ENCODE measurements around the gene PTCH2.
"Not testable (repeated sequence)": the region's sequence is repeated elsewhere in the genome, so short reads cannot be mapped to it uniquely, and the experiment has no call there.

Gene PTCH2

DNA sequence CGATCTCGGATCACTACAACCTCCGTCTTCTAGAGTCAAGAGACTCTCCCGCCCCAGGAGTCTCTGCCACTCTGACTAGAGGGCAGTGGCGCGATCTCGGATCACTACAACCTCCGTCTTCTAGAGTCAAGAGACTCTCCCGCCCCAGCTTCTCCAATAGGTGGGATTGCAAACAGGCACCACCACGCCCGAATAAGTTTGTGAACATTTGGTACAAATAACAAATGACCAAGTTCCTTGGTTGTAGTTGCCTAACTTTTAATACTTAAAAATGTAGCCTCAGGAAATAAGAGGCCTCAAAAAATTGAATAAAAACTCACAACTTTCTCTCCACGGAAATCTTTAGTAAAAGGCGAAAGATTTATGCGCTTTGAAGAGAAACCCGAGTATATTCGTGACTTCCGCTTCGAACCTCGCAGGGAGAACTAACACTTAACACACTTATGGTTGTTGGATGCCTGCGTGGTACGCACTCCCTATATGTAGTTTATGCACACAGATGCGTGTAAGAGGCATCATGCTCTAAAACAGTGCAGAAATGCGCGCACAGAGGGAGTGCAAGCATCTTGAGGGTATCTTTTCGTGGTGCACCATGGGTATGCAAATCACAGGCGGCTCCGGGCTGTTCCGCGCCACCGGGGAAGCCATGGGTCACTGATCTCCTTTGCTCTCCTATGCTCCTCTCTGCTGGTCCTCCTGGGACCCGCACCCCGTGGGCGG is 23.3 kb downstream of the PTCH2 start:
- peak; percentile 89 for DNase-seq (ENCODE audit: low spot score)

DNA sequence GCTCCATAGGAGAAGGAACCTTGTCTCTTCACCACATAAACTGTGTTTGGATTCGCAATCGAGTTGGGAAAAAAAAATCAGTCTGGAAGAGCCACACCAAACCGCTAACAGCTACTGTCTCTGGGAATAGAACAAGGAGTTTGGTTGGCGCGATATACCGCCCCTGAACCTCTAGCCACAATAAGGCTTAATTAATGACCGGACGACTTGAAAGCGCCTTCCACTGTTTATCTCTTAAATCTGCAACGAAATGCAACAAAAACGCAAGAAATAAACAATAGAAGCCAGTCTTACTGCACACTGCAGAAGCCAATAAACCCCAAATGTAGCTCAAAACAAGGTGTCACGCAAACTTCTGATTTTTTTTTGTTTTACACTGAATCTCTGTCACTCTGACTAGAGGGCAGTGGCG is 23.9 kb downstream of the PTCH2 start:
- no peak for DNase-seq (ENCODE audit: low spot score)

DNA sequence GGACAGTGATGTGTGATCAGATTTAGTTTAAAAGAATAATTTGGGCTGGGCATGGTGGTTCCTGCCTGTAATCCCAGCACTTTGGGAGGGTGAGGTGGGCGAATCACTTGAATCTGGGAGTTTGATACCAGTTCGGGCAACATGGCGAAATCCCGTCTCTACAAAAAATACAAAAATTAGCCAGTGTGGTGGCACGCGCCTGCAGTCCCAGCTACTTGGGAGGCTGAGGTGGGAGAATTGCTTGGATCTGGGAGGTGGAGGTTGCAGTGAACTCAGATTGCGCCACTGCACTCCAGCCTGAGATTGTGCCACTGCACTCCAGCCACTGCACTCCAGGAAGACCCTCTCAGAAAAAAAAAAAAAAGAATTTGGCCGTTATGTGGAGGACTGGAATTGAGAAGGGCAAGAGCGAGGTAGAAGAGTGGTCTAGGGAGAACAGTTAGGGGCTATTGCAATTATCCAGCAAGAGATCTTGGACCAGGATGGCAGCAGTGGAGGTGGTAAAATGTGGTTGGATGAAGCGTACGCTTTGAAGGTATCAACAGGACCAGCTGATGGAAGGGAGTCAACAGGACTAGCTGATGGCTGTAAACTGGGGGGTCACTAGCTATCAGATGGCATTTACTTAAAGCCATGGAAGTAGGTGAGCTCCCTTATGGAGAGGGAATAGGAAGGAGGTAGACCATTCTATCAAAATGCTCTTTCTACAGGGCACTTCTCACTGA is 25.1 kb downstream of the PTCH2 start:
- no peak for DNase-seq (ENCODE audit: low spot score)

DNA sequence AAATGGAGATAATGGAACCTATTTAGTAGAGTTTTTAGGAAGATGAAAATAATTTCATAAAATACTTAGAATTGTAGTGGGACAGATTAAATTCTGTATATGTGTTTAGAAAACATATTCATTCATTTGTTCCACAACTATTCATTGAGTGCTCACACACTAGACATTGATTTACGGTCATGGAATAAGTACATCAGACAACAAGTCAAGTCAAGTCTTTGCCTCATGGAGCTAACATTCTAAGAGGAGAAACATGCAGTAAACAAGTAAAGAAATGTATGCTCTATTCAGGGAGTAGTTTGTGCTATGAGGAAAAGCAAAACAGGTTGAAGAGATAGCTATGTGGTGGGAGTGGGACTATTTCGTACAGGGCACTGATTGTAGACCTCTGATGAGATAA is 25.7 kb downstream of the PTCH2 start:
- DNase-seq (ENCODE audit: low spot score): no peak

DNA sequence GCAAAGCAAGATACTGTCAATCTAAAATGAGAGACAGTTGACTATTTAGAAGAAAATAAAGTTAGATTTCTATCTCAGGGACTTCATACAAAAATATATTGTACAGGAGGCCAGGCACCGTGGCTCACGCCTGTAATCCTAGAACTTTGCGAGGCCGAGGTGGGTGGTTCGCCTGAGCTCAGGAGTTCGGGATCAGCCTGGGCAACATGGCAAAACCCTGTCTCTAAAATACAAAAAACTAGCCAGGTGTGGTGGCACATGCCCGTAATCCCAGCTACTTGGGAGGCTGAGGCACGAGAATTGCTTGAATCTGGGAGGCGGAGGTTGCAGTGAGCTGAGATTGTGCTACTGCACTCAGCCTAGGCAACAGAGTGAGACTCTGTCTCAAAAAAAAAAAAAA is 27.1 kb downstream of the PTCH2 start:
- not testable (repeated sequence) for DNase-seq (ENCODE audit: low spot score)

DNA sequence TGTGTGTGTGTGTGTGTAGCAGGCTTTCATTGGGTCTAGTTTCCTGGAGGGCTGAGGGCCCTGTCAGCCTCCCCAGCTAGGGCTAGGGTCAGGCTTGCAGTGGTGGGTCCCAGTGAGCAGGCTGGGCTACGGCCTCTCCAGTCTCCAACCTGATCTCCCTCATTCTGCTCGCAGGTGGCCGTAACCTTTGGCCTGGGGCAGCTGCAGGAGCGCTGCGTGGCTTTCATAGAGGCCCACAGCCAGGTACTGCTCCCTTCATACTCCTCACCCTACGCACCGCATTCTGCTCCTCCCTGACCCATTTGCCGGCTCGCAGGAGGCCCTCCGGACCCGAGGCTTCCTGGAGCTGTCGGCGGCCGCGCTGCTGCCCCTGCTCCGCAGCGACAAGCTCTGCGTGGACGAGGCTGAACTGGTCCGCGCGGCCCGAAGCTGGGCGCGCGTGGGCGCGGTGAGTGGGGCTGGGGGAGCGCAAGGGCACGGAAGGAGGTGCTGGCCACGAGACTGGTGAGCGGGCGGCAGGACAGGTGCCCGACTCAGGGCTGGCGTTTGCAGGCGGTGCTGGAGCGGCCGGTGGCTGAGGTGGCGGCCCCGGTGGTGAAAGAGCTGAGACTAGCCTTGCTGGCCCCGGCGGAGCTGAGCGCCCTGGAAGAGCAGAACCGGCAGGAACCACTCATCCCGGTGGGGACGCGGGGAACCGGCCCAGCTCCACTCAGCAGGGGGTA is 30.1 kb downstream of the PTCH2 start:
- DNase-seq (ENCODE audit: low spot score): no peak

DNA sequence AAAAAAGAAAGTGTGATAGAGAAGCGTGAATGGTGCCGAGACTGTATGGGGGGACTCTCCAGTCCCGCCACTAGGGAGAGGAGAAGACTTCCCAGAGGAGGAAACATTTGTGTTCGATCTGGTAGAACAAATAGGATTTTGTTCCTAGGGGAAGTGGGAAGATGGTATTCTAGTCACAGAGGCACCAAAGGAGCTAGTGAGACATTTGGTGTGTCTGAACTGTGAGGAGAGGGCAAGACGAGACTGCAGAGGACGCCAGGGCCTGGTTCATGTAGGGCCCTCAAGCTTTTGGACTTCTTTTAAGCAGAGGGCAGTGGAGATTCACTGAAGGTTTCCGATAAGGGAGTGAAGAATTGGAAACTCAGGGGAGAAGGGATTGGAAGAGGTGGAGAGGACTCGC is 31.8 kb downstream of the PTCH2 start:
- no peak for DNase-seq (ENCODE audit: low spot score)

DNA sequence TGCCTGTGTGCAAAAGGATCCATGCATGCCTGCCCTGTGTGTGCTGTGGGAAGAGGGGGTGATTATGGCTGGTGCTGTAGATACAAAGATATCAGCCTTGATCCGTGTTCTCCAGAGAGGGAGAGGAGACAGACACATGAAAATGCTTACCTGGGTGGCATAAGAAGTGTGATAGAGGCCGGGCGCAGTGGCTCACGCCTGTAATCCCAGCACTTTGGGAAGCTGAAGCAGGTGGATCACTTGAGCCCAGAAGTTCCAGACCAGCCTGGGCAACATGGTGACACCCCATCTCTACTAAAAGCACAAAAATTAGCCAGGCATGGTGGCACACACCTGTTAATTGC is 32.3 kb downstream of the PTCH2 start:
- DNase-seq (ENCODE audit: low spot score): not testable (repeated sequence)

DNA sequence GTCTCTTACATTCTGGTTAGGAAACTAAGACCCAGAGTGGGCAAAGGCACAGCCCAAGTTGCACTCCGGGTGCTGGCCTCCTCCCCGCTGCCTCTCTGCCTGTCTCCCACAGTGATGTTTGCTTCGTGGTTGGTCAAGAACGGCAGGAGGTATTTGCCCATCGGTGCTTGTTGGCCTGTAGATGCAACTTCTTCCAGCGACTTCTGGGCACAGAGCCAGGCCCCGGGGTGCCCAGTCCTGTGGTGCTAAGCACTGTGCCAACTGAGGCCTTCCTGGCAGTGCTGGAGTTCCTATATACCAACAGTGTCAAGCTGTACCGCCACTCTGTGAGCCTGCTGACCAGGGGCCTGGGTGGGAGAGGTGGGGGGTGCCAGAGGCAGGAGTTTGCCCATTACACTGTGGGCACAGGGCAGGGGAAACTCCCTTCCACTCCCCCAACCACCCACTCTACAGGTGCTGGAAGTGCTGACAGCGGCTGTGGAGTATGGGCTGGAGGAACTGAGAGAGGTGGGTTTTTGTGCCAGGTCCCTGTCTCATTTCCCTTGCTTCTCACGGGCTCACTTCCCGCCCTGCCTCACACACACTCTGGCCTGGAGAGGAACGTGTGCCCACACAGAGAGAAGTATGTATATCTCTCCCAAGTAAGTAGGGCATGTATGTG is 32.8 kb downstream of the PTCH2 start:
- DNase-seq (ENCODE audit: low spot score): peak; percentile 47

DNA sequence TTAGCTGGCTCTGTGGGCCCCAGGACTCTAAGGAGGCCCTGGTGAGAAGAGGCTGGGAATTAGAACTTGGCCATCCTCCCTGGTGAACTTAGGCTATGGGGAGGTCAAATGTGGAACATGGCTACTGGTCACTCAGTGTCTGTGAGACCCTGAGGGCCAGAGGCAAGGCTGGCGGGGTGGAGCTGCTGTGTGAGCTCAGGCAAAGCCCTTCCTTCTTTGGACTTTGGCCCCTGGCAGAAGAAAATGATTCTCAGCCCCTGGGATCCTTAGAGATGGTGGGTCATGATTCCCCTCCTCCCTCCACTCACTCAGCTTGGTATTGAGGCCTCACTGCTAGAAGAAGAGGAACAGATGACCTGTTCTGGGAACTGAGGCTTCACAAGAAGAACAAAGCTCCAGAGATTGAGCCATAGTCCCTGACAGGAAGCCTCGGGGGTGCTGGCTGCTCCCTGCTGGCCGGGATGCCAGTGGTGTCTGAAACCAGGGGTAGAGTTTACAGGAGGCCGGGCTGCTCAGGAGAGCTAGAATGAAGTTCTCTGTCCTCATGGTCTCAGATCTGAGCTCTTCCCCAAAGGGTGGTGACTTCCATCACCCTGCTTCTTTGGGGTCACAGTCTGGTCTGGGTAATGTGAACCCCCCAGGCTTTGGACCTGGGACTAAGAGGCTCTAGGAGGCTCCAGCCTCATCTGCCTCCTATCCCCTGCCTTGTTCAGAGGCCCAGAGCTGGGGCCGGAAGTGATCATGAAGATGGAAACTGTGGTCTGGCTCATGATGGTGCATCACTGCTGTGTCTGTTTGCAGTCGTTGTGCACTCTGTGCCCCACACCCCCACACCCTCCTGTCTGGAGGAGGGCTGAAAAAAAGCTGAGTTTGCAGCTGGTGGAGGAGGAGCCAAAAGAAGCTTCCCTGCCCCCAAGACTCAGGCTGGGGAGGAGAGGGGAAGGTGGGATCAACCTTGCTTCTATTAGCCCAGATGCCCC is 33.8 kb downstream of the PTCH2 start:
- peak; percentile 59 for DNase-seq (ENCODE audit: low spot score)

DNA sequence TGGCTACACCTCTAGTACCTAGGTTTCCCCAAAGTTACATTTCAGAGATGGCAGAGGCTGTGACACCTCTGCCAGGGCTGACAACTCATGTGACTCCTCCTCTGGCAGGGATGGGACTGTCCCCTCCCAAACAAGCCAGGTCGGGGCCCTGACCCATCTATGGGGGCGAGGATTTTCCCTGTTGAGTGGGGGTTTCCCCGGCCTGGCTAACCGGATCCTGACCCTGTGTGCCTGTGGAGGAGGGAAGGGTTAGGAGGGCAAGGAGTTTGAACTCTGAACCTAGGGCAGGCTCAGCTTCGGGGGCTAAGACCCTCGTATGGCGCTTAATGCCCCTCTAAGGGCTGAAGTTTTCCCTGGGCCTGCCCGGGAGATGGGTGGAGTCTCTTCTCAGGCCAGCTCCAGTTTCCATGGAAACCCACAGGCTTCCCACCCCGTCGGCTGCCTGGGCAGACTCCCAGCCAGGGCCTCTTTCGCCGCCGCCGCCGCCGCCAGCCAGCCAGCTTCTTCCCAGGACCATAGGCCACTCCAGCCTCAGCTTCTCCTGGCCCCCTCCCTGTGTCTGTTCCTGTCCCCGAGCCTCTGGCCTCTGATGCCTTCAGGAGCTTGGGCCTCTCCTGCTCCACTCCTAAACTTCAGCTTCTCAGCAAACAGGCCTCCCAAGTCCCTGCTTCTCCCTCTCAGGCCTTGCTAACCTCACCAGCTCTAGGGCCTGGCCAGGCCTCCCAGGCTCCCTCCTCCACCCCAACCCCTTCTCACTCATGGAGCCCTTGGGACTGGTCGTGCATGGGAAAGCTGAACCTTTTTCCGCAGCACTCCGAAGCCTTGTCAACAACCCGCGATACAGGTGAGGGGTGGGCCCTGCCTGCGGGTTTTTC is 34.8 kb downstream of the PTCH2 start, which contains the start of gene BTBD19:
BTBD19 (plus strand) TSS at position 461 of the 875 bp plus-strand sequence; CDS start at position 759, 298 bp downstream.
- peak; percentile 69 for DNase-seq (ENCODE audit: low spot score)

DNA sequence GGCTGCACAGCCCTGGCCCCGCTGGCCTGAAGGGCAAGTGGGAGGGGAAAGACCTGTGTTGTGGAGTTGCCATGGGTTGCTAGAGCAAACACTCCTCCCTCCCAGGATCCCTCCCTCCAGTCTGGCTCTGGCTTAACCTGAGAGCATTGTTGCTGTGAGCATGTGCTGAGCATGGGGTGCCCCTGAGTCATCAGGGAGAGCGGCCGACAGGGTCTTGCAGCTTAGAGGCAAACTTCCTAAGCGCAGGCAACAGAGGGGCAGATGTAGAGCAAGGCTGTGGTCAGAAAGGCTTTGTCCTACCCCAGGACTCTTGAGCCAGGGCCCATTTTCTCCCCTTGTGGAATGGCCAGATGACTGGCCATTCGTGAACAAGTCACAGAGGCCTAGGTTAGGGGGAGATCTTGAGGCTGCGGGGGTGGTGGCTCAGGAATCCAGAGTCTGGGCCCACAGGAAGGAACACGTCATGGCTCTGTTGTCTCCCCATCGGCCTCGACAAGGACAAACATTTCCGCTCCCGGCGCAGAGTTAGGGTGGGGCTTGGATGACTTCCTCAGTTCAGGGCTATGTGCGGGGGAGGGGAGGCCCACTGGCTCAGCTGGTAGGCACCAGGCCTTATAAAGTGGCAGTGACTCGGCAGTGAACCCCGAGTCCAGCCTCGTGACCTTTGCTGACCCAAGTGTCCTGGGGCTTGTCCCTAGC is 35.5 kb downstream of the PTCH2 start:
- peak; percentile 91 for DNase-seq (ENCODE audit: low spot score)

DNA sequence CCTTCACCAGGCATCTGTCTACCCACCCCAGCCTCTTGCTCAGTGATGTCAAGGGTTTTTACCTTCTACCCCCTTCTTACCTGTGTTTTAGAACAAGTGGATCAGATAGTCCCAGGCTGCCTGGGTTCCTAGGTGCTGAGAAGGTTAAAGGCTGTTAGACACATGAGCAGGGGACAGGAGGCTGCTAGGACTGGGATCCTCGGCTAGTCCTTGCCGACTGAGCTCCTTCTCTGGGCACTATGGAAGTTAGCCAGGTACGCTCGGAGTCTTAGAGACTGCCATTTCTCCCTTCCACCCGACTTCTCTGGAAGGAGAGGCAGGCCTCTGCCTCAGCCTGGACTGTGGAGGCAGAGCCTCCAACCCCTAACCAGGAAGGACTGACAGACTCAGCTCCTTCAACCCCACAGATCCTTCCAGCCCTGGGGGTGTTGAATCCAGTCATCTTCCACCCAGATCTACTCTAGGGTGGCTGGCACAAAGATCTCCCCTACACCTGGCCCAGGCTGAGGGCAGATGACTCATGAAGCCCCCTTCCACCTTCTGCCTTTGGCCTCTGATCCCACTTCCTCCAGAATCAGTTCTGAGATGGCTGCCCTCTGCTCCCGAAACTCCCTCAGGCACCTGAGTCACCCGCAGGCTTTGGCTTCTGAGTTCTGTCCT is 36.2 kb downstream of the PTCH2 start, which contains the start of gene DYNLT4:
DYNLT4 (minus strand) TSS at position 648 of the 660 bp plus-strand sequence. CDS start 683 bp downstream, outside the sequence.
- DNase-seq (ENCODE audit: low spot score): no peak

DNA sequence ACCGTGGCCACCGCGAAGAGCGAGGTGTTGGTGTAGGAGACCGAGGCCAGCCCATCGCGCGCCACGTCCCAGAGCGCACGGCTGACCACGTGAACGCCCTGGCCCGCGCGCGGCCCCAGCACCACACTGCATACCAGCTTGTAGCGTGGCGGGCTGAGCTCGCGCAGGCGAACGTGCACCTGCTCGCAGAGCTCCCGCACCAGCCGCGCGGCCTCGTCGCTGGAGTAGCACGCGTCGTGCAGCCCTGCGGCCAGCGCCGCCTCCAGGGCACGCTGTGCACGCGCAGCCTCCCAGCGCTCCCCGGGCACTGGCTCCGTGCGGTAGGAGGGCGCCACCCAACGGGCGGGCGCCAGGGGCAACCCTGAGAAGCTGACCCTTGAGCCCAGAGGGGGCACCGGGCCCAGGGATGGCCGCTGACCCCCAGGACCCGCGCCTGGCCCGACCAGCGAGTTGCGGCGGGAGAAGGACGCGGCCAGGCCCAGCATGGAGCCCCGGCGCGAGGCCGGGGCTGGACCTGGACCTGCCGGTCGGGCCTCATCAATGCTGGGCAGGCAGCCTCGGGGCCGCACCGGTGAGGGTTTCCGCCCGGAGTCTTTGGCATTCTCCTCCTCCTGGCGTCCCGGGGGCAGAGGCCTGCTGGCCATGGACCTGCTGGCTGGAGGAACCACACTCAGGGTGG is 36.9 kb downstream of the PTCH2 start:
- no peak for DNase-seq (ENCODE audit: low spot score)

DNA sequence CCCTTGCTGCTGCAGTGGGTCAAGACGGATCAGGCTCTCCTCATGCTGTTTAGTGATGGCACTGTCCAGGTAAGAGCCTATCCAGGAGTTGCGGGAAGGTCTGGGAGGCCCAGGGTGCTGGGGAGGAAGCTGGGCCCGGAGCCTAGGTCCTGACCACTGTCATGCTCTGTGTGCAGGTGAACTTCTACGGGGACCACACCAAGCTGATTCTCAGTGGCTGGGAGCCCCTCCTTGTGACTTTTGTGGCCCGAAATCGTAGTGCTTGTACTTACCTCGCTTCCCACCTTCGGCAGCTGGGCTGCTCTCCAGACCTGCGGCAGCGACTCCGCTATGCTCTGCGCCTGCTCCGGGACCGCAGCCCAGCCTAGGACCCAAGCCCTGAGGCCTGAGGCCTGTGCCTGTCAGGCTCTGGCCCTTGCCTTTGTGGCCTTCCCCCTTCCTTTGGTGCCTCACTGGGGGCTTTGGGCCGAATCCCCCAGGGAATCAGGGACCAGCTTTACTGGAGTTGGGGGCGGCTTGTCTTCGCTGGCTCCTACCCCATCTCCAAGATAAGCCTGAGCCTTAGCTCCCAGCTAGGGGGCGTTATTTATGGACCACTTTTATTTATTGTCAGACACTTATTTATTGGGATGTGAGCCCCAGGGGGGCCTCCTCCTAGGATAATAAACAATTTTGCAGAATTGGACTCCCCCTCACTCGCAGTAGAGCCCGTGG is 37.6 kb downstream of the PTCH2 start:
- no peak for DNase-seq (ENCODE audit: low spot score)

DNA sequence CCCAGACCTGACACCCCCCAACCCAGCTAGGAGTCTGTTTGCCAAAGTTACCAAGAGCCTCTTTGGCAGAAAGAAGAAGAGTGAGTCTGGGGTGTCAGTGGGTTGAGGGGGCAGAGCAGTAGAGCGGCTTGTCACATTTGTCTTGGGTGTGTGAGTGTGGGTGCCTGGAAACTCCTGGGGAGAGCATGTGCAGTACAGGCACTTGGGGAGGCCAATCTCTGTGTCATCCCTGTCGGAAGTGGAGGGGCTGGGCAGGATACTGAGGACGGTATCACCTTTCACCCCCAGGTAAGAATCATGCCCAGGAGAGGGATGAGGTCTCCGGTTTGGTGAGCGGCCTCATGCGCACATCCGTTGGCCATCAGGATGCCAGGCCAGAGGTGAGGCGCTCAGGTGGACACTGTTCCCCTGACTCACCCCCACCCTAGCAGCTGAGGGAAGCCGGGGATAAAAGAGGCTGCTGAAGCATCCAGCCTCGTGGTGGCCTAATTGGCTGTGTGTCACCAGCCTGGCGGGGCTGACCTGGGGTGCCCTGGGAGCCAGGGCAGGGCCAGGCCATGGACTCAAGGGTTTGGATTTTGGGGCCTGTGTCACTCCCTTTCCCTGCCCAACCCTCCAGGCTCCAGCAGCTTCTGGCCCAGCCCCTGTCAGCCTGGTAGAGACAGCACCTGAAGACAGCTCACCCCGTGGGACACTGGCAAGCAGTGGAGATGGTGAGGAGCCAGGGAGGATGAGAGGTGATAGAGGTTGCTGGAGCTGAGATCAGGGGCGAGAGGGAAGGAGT is 39.5 kb downstream of the PTCH2 start:
- DNase-seq (ENCODE audit: low spot score): no peak

DNA sequence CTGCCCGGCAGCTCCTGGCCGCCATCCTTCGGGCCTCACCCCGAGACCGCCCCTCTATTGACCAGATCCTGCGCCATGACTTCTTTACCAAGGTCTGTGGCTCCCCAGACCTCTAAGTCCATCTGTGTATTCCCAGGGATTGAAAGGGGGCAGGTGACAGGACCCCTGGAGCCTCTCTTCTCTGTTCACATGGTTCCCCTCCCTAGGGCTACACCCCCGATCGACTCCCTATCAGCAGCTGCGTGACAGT is 40.1 kb downstream of the PTCH2 start:
- DNase-seq (ENCODE audit: low spot score): no peak
